Activated naive CD8-positive, alpha-beta T cell (primary cell): ENCODE measurements around the gene RNF212.
"Not testable (repeated sequence)": the region's sequence is repeated elsewhere in the genome, so short reads cannot be mapped to it uniquely, and the experiment has no call there.

Experiments
- H3K27ac Mint-ChIP-seq: one replicate; pipeline ENCODE4 v1.8.0; 2021; ENCODE audit warnings: mixed read lengths
- H3K27me3 Mint-ChIP-seq: one replicate; pipeline ENCODE4 v1.8.0; 2021; ENCODE audit warnings: mixed read lengths
- H3K36me3 Mint-ChIP-seq: one replicate; pipeline ENCODE4 v1.8.0; 2021; ENCODE audit warnings: mixed read lengths
- H3K4me1 Mint-ChIP-seq: one replicate; pipeline ENCODE4 v1.8.0; 2021; ENCODE audit warnings: low read depth, mixed read lengths
- H3K4me3 Mint-ChIP-seq: one replicate; pipeline ENCODE4 v1.8.0; 2021; ENCODE audit warnings: mild to moderate bottlenecking, mixed read lengths
- H3K9me3 Mint-ChIP-seq: one replicate; pipeline ENCODE4 v1.8.0; 2021; ENCODE audit warnings: low read depth, mixed read lengths

The RNF212 gene

GRCh38 chr4:1055243-1055701 lies 58.1 kb downstream of the RNF212 start:
- Mint-ChIP-seq H3K27ac (peak overlapping the region; percentile 82), H3K4me1 (peaks cover 10% of the 10 kb centered on the region), H3K4me3 (peak overlapping the region; percentile 71)
- H3K27me3 Mint-ChIP-seq, H3K9me3 Mint-ChIP-seq, H3K36me3 Mint-ChIP-seq: not testable (repeated sequence)

DNA sequence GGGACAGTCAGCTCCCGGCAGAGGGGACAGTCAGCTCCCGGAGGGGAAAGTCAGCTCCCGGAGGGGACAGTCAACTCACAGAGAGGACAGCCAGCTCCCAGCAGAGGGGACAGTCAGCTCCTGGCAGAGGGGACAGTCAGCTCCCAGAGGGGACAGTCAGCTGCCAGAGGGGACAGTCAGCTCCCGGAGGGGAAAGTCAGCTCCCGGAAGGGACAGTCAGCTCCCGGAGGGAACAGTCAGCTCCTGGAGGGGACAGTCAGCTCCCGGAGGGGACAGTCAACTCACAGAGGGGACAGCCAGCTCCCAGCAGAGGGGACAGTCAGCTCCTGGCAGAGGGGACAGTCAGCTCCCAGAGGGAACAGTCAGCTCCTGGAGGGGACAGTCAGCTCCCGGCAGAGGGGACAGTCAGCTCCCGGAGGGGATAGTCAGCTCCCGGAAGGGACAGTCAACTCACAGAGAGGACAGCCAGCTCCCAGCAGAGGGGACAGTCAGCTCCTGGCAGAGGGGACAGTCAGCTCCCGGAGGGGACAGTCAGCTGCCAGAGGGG lies 58.6 kb downstream of the RNF212 start:
- not testable (repeated sequence) for H3K27ac Mint-ChIP-seq, H3K27me3 Mint-ChIP-seq, H3K4me3 Mint-ChIP-seq, H3K9me3 Mint-ChIP-seq, H3K36me3 Mint-ChIP-seq
- peaks cover 10% of the 10 kb centered on the region for H3K4me1 Mint-ChIP-seq

GRCh38 chr4:1053891-1054290 lies 59.5 kb downstream of the RNF212 start:
- peaks cover 10% of the 10 kb centered on the region for H3K4me1 Mint-ChIP-seq
- H3K36me3 Mint-ChIP-seq, H3K27ac Mint-ChIP-seq, H3K9me3 Mint-ChIP-seq, H3K4me3 Mint-ChIP-seq, H3K27me3 Mint-ChIP-seq: not testable (repeated sequence)

GRCh38 chr4:1053080-1053661 lies 60.2 kb downstream of the RNF212 start:
- Mint-ChIP-seq H3K27ac (no peak overlapping the region), H3K36me3 (no peaks in the 10 kb centered on the region), H3K9me3 (no peaks in the 10 kb centered on the region), H3K4me1 (peaks cover 10% of the 10 kb centered on the region), H3K4me3 (no peak overlapping the region), H3K27me3 (peaks cover 1% of the 10 kb centered on the region)

GRCh38 chr4:1052231-1052671 lies 61.1 kb downstream of the RNF212 start:
- no peaks in the 10 kb centered on the region for H3K9me3 Mint-ChIP-seq
- peaks cover 1% of the 10 kb centered on the region for H3K27me3 Mint-ChIP-seq
- H3K36me3 Mint-ChIP-seq: no peaks in the 10 kb centered on the region
- H3K4me1 Mint-ChIP-seq: peaks cover 10% of the 10 kb centered on the region
- no peak overlapping the region for H3K27ac Mint-ChIP-seq
- no peak overlapping the region for H3K4me3 Mint-ChIP-seq

DNA sequence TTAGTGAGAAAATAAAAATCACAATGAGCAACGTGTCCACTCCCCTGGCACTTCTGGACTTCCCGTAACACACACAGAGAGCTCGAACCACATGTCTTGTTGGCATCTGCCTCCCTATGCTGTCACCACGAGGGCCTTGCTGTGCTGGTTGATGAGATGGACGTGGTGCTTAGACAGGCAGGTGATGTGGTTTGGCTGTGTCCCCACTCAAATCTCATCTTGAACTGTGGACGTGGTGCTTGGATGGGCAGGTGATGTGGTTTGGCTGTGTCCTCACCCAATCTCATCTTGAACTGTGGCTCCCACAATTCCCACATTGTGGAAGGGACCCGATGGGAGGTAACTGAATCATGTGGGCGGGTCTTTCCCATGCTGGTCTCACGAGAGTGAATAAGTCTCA lies 61.9 kb downstream of the RNF212 start:
- Mint-ChIP-seq H3K36me3 (no peaks in the 10 kb centered on the region), H3K27me3 (peaks cover 3% of the 10 kb centered on the region), H3K4me3 (no peak overlapping the region), H3K27ac (no peak overlapping the region), H3K4me1 (peaks cover 10% of the 10 kb centered on the region), H3K9me3 (no peaks in the 10 kb centered on the region)

- H3K27ac Mint-ChIP-seq: no peak overlapping the region
- no peaks in the 10 kb centered on the region for H3K36me3 Mint-ChIP-seq
- peaks cover 2% of the 10 kb centered on the region for H3K4me1 Mint-ChIP-seq
- H3K9me3 Mint-ChIP-seq: no peaks in the 10 kb centered on the region
- peaks cover 3% of the 10 kb centered on the region for H3K27me3 Mint-ChIP-seq
- H3K4me3 Mint-ChIP-seq: no peak overlapping the region
Measured at GRCh38 chr4:1050486-1051213, 62.7 kb downstream of the RNF212 start.

DNA sequence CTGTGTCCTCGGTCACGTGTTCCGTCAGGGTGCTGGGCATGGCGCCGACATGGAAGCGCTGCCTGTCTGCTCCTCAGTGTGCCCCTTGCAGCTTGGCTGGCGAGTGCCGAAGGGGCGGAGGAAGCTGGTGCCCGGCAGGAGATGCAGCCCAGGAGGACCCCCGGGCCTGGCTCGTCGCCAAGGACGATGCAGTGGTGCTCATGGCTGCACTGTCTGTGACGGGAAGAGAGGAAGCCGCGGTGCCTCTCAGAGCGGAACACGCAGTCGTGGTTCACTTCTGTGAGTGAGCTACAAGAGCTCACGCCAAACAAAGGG lies 63.8 kb downstream of the RNF212 start:
- Mint-ChIP-seq H3K4me1 (no peaks in the 10 kb centered on the region), H3K27me3 (peaks cover 3% of the 10 kb centered on the region), H3K9me3 (no peaks in the 10 kb centered on the region), H3K27ac (no peak overlapping the region), H3K4me3 (no peak overlapping the region), H3K36me3 (no peaks in the 10 kb centered on the region)

DNA sequence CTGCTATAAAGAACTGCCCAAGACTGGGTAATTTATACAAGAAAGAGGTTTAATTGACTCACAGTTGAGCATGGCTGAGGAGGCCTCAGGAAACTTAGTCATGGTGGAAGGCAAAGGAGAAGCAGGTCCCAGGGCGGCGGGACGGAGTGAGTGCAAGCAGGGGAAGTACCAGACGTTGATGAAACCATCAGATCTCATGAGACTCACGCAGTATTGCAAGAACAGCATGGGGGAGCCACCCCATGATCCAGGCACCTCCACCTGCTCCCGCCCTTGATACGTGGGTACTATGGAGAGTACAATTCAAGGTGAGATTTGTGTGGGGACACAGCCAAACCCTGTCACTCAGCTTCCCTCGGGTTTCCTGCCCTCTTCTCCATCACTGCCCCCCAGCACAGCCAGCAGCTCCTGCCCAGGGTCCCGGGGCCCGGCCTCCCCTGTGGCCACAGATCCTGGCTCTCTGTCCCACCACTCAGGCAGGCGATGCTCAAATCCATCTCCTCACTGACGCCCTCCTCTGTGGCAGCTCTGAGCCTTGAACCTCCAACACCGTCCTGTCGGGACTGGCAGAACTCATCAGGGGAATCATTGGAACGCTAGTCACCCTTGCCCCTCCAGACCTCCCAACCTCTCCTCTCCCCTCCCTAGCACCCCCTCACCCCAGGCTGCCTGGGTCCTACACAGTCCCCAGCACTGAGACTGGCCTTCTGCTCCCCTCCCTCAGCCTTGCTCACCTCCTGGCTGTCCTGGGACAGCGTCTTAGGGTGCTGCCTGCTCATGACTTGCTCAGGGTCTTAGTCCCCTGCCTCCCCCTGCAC lies 64.4 kb downstream of the RNF212 start:
- H3K27me3 Mint-ChIP-seq: peaks cover 3% of the 10 kb centered on the region
- H3K27ac Mint-ChIP-seq: no peak overlapping the region
- no peaks in the 10 kb centered on the region for H3K36me3 Mint-ChIP-seq
- no peak overlapping the region for H3K4me3 Mint-ChIP-seq
- no peaks in the 10 kb centered on the region for H3K9me3 Mint-ChIP-seq
- H3K4me1 Mint-ChIP-seq: no peaks in the 10 kb centered on the region

DNA sequence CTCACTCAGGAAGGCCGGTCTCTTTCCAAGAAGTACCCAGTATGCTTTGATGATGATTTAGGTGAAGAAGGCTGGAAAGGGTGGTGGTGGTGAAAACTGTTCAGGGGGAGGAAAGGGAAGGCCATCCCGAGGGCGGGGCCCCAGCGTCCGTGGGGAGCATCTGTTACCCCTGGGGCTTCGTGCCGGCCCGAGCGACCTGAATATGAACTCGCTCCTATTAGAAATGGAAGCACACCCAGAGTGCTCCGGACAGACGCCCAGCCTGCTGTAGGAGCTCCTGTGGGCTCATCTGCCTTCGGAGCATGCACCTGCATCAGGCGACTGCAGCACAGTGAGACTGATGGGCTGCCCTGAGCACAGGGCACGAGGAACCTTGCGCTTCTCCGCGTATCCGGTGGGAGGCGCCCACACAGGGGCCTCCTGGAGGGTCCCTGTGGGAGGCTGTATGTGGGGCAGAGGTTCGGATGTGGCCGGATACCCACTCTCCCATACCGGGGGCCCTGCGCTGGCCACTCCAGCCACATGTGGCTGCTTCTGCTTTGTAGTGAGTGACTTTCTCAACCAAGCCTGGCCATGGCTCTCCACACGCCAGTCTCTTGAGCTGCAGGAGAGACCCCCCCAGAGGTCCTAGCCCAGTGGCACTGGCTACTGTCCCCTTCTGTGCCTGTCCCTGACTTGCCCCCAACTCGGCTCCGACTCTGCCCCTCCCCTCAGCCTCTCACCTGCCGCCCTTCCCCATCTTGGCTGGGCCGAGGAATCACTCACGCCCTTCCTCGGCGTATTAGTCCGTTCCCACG lies 65.2 kb downstream of the RNF212 start:
- H3K36me3 Mint-ChIP-seq: no peaks in the 10 kb centered on the region
- H3K9me3 Mint-ChIP-seq: no peaks in the 10 kb centered on the region
- no peak overlapping the region for H3K4me3 Mint-ChIP-seq
- H3K27me3 Mint-ChIP-seq: peaks cover 5% of the 10 kb centered on the region
- peaks cover 2% of the 10 kb centered on the region for H3K4me1 Mint-ChIP-seq
- H3K27ac Mint-ChIP-seq: no peak overlapping the region

- no peak overlapping the region for H3K4me3 Mint-ChIP-seq
- H3K27ac Mint-ChIP-seq: no peak overlapping the region
- H3K27me3 Mint-ChIP-seq: peaks cover 6% of the 10 kb centered on the region
- H3K9me3 Mint-ChIP-seq: no peaks in the 10 kb centered on the region
- H3K4me1 Mint-ChIP-seq: peaks cover 4% of the 10 kb centered on the region
- no peaks in the 10 kb centered on the region for H3K36me3 Mint-ChIP-seq
Measured at GRCh38 chr4:1047106-1047975, 66.0 kb downstream of the RNF212 start.

GRCh38 chr4:1046581-1047011 lies 66.8 kb downstream of the RNF212 start:
- not testable (repeated sequence) for H3K9me3 Mint-ChIP-seq, H3K27ac Mint-ChIP-seq, H3K4me3 Mint-ChIP-seq, H3K36me3 Mint-ChIP-seq, H3K27me3 Mint-ChIP-seq, H3K4me1 Mint-ChIP-seq

- H3K4me1 Mint-ChIP-seq: peaks cover 6% of the 10 kb centered on the region
- H3K27me3 Mint-ChIP-seq: peaks cover 5% of the 10 kb centered on the region
- H3K27ac Mint-ChIP-seq: no peak overlapping the region
- H3K36me3 Mint-ChIP-seq: no peaks in the 10 kb centered on the region
- no peak overlapping the region for H3K4me3 Mint-ChIP-seq
- H3K9me3 Mint-ChIP-seq: no peaks in the 10 kb centered on the region
Measured at GRCh38 chr4:1045595-1046201, 67.7 kb downstream of the RNF212 start.
